C4-2B (cell line): ENCODE measurements around the gene GRIK2.

ENCODE experiments used
- ZFX ChIP-seq: fragments of 450-650 bp; IDR thresholded peaks from 2 replicates; pipeline ENCODE4 v1.6.1; 2017
- TF ChIP-seq, protein P1 (sequence below): fragments of 450-650 bp; conservative IDR thresholded peaks from 2 replicates; pipeline ENCODE4 v1.5.1; 2017; ENCODE audit warnings: mild to moderate bottlenecking

DNA sequence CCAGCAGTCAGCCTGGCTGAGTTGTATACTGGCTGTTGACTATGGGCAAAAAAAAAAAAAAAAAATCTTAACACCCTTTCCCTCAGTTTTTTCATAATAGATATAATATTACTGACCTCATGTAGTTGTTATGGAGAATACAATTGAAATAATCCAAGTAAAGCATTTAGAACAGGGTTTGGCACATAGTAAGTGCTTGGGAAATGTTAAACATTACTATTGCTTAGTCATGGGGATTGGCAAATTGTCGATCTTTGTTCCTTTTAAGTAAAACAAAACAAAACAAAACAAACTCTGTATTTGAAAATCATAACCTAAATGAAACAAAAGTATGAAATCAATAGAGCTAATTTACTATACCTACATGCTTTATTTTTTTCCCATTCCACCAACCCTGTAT is 458.4 kb downstream of the GRIK2 start:
- TF ChIP-seq, protein P1, sequence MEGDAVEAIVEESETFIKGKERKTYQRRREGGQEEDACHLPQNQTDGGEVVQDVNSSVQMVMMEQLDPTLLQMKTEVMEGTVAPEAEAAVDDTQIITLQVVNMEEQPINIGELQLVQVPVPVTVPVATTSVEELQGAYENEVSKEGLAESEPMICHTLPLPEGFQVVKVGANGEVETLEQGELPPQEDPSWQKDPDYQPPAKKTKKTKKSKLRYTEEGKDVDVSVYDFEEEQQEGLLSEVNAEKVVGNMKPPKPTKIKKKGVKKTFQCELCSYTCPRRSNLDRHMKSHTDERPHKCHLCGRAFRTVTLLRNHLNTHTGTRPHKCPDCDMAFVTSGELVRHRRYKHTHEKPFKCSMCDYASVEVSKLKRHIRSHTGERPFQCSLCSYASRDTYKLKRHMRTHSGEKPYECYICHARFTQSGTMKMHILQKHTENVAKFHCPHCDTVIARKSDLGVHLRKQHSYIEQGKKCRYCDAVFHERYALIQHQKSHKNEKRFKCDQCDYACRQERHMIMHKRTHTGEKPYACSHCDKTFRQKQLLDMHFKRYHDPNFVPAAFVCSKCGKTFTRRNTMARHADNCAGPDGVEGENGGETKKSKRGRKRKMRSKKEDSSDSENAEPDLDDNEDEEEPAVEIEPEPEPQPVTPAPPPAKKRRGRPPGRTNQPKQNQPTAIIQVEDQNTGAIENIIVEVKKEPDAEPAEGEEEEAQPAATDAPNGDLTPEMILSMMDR = no peak
- no peak for TF ChIP-seq ZFX
